Activated CD4-positive, CD25-positive, alpha-beta regulatory T cell treated with anti-CD3 and anti-CD28 coated beads, Interleukin-2, amount 50 U/mL, for 72 hours (primary cell): ENCODE measurements around the gene LHX2.
A peak's percentile ranks its signal among the peaks of the same experiment; 100 is the strongest.

Source experiments
- DNase-seq: peaks from one replicate; pipeline ENCODE4 v3.0.0; 2021

LHX2 gene

DNA sequence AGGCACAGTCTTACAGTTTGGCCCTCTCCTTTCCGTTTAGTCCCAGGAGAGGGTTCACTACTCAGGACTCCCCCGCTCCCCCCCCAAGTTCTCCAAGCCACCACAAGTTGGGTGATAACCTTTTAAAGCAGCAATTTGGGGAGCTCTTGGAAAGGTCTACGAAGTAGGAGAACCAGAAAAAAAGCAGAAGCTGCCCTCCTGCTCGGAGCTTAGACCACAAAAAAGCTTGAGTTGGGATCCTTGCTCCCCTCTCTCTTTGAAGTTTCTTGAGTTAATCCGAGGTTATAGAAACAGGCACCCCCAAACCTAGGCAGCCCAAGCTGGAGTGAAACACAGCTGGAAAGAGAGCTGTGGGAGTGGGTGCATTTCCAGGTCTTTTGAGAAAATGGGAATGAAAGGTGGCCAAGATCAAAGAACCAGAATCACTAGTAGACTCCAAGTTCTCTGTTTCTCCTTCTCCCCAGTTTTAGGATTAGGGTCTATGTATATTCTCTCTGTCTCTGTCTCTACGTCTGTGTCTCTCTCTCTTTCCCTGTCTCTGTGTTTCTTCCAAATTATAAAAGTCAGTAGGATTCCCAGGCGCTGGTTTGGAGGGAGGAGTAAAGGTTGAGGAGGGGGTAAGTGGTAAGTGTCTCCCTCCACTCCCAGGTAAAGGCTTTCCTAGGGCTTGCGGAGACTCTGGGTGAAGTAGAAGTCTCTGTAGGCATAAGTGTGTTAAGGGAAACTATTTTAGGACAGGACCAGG is 2.8 kb downstream of the LHX2 start:
- no peak for DNase-seq

DNA sequence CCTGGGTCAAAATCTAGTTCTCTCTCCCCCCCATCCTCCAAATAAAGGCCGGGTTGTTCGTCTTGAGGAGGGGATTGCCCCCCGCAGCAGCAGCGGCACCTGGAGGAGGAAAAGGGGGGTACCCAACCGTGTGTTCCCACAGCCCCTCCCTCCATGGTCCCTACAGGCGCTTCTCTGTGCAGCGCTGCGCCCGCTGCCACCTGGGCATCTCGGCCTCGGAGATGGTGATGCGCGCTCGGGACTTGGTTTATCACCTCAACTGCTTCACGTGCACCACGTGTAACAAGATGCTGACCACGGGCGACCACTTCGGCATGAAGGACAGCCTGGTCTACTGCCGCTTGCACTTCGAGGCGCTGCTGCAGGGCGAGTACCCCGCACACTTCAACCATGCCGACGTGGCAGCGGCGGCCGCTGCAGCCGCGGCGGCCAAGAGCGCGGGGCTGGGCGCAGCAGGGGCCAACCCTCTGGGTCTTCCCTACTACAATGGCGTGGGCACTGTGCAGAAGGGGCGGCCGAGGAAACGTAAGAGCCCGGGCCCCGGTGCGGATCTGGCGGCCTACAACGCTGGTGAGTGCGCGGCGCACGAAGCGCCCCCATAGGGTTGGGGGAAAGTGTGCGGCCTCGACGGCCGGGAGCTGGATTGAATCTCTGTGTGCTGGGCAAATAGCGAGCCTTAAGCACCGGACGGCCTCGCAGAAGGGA is 3.5 kb downstream of the LHX2 start:
- peak; percentile 27 for DNase-seq

DNA sequence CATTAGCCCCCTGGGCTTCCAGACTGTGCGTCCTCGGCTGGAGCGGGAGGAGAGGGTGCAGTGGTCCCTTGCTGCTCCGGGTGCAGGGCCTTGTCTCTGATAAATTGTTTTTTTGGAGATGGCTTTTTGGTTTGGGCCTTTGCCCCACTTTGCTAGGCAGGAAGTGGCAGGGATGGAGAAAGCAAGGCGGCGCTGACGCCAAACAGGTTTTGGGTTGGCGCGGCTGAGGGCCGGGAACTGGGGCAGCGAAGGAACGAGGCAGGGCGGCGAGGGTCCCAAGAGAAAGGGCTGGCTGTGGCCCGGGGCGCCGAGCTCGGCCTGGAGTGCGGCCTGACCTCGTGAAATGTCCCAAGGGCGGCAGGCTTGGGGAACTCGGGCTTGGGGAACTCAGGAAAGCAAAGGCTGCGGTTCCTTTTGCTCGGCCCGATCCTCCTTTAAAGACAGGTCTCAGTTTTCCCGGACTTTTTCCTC is 4.1 kb downstream of the LHX2 start:
- peak; percentile 28 for DNase-seq

DNA sequence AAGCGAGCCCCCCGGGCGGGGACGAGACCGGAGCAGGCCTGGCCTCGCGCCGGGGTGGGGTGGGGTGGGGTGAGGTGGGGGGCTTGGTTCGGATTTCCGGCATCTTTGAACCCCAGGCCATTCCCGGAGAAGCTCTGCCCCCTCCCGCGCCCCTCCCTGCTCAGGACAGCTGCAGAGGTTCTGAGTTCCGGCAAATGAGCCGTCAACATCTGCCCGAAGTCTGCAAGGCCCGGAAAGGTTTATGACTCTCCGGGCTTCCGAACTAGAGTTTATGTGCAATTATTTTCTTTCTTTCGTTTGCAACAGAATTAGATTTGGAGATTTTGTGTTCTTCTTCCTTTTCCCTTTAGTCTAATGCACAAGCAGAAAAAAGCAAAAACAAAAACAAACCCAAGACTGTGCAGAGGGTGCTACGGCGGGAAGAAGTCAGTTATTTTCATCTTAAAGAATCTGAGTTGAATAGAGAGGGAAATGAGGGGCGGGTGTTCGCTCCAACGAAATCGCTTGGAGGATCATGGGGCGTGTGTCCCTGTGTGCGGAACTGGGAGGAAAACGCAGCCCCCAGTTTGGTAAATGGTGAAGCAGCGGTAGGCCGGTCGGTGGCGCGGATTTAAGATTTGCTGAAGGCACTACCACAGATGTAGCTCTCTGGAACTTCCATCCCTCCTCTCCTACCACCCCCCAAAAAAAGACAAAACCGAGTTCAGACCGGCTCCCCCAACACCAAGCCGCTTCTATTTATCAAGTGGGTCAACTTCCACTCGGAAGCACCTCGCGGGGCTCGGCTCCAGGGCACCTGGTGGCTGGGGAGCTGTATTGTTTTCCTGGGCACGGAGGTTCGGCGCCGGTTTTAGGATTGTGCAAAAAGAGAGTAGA is 4.8 kb downstream of the LHX2 start:
- DNase-seq: no peak

DNA sequence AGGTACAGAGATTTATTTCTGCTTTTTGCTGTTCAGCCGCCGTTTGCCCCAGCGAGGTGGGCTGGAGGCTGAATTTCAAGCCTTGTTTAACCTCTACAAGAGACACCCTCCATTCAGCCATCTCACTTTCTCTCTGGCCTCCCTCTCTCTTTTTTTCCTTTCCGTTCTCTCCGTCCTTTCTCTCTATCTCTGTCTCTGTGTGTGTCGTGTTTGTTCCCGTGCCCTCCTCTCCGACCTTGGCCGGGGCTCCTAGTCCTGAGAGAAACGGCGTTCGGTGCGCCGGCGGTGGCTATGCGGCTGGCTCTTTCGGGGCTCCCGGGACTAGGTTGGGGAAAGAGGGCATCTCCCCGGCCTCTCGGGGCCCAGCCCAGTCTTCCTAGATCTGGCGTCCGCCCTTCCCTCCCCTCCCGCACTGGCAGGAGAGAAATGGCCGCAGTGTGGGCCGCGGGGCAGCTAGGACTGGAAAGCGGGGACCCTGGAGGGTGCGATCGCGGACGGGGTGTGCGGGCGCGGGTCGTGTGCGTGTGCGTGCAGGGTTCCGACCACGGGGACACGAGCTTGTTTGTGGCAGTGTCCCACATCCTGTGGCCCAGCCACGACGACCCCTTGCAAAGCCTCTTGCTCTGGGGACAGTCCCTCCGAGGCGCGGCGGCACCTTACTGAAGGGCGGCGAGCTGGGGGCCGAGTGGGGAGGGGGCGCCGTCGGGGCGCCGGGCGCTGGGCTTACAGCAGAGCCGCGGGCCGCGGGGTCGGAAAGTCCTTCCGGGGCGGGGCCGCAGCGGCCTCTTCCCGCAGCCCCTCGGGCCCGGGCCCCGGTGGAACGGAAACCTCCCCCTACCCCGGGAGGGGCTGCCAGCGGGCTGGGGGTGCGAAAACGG is 5.7 kb downstream of the LHX2 start:
- no peak for DNase-seq

DNA sequence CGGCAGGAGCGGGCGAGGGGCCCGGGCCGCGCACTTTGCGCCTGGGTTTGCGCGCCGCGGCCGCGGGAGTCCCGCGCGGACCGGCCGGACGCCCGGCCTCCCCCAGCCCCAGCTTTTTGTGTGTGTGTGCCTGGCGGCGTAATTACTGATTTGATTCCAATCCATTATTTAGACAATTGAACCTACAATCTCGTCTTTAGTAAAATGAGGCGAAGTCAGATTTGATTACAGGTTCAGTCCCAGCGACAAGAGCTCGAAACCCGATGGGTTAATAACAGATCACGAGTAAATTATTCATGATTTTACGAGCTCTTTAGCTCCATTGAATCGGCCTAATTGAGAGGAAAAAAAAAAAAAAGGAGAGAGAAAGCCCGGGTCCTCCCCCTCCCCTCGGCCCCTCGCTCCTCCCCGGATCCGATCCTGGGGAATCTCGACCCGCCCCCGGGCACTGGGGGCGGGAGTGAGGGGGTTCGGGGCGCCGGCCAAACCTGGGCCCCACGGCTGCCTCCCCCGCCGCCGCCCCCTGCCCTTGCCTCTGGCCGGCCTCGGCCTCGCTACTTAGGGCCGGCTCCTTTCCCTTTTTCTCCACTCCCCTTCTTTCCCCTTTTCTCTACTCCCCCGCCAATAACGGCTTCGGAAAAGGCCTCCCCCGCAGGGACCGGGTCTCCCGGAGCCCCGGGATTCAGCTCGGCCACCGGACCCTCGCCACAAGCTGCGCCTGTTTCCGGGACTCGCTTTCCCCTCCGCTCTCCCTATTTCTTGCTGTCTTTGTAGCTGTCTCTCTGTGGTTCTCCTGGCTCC is 6.6 kb downstream of the LHX2 start:
- DNase-seq: no peak

DNA sequence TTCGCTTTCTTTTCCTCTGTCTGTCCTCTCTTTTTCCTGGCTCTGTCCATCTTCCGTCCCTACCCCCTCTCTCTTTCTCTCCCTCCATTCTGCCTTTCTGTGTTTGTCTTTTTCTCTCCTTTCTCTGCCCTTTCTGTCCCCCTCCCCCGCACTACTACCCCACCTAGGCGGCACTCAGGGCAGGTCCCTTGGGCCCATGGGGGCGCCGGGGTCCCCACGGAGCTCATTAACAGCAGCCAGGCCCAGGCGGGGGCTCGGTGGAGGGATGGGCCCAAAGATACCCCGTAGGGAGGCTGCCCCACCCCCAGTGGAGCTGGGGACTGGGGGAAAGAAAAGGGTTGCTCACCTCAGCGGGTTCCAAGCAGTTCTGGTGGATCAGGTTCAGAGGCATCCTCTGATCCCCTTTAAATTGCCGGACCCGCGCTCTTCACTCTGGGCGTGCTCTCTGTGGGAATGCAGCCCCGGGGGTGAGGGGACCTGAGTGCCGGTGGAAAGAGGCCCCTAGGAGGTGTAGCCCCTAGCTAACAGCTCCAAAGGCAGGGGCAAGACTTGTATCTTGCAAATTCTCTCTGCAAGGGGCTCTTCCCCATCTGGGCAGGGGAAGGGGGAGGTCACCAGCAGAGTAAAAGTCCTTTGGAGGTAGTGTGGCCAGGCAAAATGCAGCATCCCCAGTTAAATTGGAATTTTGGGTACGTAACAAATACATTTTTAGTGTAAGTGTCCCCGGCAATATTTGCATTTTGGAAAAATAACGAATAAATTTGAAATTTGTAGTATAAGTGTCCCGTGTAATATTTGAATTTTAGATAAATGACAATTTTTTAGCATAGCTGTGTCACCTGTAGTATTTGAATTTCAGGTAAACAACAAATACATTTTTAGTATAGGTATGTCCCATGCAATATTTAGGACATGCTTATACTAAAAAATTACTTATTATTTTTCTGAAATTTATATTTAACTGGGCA is 7.4 kb downstream of the LHX2 start:
- DNase-seq: no peak

DNA sequence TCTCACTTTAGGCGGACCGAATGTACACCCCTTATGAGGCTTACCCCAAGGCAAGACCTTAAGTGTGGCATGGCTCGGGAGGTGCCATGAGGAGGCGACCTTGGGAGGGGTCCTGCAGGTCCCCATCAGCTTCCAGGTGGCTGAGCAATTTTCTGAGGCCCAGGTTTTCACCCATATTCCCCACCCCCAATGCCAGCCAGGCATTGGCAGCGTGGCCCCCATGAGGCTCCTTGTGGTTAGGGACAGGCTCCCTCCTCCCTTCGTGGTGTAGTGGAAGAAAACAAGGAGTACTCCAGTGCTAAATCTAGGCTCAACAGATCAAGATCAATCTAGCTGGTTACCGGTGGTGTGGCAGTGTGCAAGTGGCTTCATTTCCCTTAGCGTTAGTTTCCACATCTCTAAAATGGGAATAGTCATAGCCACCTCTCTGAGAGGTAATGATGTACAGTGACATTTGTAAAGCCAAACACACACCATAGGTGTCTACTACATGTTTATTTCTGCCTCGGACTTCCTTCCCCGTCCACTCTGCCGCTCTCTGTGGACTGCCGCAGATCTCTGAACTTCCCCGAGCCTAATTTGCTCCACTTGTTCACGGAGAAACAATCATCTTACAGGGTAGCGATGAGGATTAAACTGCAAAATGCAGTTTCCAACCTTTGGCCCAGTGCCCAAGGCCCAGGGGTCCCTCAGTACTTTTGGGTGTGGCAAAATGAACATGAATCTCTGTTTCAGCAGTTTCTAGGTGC is 8.4 kb downstream of the LHX2 start:
- DNase-seq: no peak

DNA sequence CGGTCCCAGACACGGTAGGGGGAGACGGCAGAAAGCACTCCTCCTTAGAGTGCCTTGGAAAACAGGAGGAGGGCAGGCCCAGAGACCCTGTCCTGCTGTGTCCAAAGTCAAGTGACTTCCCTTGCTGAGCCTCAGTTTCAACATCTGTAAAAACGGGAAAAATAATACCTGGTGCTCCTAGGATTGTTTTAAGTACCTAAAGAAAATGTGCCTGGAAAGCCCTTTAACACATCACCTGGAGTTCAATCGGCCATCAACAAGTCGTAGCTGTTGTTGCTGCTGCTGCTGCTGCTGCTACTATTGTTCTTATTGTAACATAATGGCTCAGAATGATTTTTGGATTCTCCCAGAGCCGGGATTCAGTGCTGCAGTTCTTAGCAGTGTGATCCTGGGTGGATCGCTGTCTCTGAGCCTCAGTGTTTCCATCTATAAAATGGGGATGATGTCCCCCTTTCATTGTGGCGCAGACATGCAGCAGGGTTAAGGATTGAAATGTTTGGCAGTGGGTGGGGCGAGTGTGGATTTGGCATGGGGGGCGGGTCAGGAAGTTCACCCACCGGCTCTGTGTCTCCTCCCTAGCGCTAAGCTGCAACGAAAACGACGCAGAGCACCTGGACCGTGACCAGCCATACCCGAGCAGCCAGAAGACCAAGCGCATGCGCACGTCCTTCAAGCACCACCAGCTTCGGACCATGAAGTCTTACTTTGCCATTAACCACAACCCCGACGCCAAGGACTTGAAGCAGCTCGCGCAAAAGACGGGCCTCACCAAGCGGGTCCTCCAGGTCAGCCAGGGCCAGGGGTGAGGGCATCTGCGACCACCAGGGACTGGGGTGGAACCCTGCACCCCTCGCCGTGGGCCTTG is 9.2 kb downstream of the LHX2 start:
- no peak for DNase-seq

DNA sequence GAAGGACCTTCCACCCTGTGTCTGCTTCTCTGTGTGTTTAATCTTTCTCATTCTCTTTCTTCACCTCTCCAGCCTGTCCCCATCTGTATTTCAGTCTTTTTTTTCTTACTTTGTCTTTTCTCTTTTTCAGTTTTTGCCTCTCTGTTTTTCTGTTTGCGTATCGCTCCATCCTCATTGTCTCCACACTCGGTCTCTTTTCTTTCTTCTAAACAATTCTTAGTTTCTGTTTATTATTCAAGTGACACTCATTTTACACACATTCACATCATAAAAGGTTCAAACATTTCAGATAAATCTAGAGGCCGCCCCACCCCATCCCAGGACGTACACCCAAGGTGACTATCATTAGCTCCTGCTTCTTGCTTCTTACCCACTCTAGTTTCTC is 9.8 kb downstream of the LHX2 start:
- DNase-seq: no peak

DNA sequence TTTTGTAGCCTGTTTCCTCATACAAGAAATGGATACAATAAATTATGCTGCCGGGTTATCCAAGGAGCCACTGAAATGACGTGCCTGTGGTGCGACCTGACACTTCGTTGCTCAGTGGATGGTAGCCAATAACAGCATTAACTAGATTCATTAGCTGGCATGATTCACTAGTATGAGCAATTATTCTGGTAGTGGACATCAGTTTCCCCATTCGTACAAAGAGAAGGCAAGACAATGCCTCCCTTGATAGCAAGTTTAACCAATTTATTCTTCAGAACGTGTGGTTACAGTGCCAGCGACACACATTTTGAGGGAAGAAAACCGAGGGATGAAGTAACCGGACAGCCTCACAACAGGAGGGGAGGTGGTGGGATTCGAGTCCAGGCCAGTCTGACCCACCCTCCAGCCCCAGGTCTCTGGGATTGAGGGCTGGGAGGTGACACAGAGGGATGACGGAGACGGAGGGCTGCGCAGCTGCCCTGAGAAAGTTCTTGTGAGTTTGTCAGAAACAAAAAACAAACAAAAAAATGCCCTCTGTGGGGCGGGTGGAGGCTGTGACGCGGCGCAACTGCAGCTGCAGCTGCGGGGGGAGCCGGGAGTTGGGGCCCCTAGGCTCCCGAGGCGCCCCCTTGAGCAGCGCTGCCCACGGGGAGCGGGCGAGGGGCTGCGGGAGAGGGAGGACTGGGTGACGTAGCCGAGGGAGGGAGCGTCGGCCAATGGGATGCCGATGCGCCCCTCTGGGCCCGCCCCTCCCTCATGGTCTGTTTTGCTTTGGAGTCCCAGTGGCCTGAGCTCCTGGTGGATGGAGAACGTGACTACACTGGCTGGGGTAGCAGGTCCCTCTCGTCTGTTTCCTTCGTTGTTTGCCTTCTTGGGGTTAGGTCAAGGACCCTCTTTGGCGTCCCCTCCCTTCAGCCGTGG is 10.9 kb downstream of the LHX2 start:
- no peak for DNase-seq

DNA sequence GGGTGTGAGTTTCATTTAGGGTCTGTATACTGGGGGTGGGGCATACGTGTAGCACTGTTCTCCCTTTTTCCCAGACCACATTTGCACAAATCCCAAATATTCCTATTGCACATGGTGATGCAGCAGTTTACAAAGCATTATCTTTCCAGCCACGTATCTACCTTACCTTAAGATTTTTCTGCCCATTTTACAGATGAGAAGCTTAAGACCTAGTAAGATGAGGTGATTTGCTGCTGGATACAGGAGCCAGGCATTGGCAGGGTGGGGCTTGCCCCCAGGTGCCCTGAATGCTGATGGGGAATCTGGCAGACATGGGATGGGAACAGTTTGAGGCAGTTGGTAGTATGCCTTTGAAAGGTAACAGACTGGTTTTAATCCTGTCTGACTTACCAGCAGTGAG is 12.5 kb downstream of the LHX2 start:
- no peak for DNase-seq

DNA sequence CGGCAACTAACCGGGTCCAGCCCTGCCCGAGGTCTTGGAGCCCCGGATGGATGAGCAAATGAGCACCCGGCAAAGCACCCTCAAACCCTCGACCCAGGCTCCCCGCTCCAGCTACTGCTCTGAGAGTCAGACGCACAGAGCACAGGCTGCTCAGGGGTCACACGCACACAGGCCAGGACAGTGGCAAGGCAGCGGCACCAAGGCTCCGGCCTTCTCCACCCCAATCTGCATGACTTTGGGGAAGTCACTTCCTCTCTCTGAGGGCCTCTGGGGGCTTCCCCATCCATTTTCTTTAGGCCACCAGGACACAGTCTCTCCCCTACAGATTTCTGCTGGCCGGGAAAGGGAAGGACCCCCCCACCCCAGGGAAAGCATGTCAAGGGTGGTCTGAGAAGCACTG is 18.0 kb downstream of the LHX2 start:
- no peak for DNase-seq

DNA sequence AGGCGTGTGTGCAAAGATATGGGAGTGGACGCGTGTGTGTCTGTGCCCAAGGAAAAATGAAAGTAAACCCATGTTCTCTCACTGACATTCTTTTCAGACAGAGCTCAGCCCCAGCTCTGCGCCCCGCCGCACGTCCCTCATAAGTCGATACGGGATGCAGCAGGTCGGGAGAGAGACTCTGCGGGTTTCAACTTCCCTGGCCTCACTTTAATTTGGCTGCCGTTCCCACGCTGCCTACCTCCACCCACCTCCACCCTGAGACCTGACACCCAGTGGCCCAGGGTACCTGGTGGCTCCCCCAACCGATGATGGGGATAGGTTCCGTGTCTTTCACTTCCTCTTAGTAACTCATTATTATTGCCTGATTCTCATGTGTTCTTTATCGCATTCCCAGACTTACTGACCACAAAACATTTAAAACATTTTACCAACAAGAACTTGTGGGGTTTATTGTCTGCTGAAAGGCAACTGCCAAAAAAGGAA is 19.4 kb downstream of the LHX2 start:
- no peak for DNase-seq

DNA sequence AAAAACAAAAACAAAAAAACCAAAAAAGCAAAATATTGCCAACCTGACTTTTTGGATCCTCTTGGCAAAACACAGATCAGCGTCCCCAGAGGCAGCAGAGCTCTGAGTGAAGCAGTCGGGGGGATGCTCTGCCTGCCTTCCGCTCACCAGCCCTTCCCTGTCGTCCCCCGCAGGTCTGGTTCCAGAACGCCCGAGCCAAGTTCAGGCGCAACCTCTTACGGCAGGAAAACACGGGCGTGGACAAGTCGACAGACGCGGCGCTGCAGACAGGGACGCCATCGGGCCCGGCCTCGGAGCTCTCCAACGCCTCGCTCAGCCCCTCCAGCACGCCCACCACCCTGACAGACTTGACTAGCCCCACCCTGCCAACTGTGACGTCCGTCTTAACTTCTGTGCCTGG is 20.7 kb downstream of the LHX2 start:
- no peak for DNase-seq

DNA sequence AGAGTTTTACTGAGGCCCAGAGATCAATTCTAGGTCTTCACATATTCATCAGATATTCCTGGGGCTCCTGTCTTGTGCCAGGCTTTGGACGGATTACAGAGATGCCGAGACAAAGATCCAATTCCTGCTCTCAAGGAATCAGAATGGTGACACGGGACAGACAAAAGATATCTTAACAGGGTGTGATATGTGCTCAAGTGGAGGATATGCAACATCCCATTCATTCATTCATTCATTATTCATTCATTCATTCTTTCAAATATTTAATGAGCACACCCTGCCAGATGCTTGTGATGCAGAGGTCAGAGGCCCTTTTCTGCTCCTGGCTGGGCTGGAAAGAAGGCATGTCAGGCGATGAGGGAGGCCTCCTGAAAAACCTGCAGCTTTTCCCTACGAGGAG is 21.8 kb downstream of the LHX2 start:
- DNase-seq: no peak

DNA sequence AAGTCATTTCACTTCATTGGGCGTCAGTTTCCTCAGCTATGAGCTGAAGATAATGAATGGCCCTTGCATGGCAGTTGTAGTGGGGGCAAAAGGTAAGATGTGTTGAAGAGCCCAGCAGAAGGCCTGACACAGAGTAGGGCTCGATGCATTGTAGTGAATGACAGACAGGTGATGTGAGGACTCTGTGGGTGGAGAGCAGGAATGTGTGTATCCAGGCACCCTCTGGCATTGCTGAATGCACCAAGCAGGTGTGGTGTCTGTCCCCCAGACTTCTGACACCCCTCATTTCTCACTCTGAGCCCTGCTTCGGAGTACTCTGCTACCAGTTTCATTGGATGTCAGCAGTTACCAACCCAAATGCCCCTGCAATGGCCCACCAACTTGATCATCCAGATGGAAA is 22.4 kb downstream of the LHX2 start:
- no peak for DNase-seq
